SH-SY5Y (cell line): ENCODE results near the gene HAO2.

Source experiments
- GATA2 ChIP-seq: IDR thresholded peaks from 2 replicates; pipeline ENCODE4 v1.6.1; 2011; ENCODE audit warnings: mild to moderate bottlenecking, low read depth, low read length
- GATA3 ChIP-seq: IDR thresholded peaks from 2 replicates; pipeline ENCODE4 v1.6.1; 2011; ENCODE audit warnings: low read depth, mild to moderate bottlenecking, low read length, moderate library complexity

- no peak for TF ChIP-seq GATA2
- no peak for TF ChIP-seq GATA3
Observed at GRCh38 chr1:119332622-119333021, 36.0 kb upstream of the HAO2 start.
